GM19351 (cell line): ENCODE results near the gene GATD1.

Experiments used
- ATAC-seq: cut with Tn5 transposase; IDR thresholded peaks from one replicate; pipeline ENCODE4 v1.9.1; 2021; ENCODE audit warnings: mild to moderate bottlenecking, moderate library complexity; ENCODE audit not compliant: unreplicated experiment

GATD1 gene

DNA sequence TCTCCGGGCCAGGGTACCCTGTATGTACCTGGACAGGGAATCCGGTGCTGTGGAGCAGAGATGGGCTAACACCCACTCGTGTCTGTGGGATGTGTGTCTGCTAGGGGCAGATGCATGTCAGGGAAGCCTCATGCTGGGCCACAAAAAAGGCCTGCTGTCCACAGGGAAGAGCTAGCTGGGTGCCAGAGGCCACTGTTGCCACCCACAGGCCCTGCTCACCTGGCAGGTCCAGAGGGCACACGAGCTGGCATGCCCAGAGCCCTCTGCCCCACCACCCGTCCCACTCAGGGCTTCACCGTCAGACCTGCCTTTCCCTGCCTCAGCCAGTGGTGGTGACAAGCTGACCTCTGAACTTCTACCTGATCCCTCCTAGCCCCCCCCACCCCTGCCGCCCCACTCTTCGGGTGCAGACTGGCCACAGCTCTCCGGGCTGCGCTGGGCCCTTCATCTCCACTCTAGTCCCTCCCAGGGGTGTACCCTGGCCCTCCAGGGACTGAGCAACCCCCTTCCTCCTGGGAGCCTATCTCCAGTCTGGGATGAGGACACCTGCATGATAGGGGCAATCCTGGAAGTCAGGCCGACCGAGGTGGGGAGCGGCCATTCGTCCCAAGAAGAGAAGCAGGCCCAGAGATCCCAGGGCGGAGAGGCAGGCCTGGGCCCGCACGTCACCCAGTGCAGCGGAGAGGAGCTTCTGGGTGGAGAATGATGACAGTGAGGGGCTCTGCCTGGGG, 19.4 kb upstream of the GATD1 start:
- no peak for ATAC-seq

DNA sequence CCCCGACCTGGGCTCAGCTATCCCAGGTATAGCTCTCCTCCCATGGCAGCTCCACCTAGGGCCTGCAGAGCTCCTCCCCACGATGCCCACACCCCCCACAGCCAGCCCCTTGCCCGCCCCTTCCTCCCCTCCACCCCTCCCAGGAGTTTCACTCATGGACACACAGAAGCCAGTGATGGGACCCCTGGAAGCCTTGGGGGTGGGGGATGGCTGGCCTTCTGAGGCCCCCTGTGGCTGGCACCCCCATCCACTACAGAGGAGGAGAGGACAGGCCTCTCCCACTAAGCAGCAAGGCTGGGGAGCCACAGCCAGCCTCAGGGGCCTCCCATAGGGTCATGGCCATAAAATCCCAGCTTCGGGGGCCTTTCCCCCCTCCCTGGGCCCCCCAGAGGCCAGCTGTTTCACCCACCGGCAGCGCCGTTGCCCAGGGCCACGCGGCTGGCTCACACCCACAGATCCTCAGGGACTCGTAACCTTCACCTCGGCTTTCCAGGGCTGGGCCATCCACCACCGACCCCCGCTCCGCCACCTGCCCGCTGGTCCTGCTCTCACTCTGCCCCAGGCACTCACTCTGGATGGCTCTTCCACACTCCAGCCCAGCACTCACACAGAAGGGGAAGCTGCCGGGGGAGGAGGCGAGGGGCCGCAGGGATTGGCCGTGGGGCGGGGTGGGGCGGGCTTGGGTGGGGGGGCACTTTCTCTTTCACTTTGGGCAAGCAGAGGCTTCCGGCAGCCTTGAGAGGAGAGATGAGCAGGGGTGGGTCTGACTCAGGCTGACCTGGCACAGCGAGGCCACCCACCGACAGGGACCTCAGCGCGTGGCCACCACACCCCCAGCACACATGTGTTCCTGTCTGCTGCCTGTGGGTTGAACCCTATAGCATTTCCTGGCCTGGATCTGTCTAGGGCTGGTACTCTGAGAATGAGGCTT, 18.6 kb upstream of the GATD1 start:
- peak; percentile 39 for ATAC-seq

- ATAC-seq: no peak
Observed at GRCh38 chr11:794766-795633, 17.7 kb upstream of the GATD1 start.

DNA sequence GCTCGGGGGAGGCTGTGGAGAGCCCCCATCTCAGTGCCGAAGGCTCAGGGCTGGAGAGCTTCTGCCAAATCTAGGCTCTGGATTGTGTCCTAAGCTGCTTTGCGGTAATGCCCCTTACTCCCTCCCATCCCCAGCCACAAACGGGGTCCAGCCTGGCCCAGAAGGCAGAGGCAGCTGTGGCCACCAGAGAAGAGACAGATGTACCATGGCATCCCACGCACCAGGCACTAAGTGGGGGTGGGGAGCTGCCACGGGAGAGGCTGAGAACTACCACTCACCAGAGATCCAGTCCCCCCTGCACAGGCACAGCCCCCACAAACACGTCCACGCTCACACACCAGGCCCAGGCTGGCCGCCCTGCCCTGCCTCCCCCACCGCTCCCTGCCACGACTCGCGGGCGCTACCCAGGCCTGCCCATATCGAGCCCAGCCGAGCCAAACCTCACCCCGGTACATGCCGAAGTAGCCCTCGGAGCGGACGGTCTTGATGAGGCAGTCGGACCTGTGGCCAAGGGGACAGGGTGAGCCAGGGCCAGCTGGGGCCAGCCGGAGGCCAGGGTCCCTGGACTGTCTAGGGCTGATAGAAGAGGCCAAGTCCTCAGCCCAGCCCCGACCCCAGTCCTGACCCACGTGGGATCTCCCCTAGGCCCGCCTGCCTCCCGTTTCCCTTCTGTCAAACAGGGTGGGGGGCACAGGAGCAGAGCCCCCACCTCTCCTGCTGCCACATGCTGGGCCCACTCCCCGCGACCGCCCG, 16.9 kb upstream of the GATD1 start:
- ATAC-seq: no peak

DNA sequence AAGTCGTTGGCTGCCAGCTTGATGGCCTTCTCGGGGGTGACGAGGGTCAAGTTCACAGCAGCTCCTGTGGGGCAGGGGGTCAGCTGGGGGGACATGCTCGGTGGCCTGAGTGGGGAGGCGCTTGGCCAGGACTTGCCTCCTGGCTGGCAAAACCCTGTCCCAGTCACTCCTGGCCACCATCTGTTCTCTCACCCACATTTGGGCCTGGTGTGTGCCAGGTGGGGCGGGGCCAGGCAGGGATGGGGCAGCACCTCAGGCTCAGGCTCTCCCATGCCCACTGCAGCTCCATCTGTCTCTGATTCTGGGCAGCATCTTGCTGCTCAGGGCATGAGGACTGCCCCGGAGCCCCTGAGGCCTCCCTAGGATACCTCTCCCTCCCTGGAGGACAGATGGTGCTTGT, 16.3 kb upstream of the GATD1 start:
- no peak for ATAC-seq

DNA sequence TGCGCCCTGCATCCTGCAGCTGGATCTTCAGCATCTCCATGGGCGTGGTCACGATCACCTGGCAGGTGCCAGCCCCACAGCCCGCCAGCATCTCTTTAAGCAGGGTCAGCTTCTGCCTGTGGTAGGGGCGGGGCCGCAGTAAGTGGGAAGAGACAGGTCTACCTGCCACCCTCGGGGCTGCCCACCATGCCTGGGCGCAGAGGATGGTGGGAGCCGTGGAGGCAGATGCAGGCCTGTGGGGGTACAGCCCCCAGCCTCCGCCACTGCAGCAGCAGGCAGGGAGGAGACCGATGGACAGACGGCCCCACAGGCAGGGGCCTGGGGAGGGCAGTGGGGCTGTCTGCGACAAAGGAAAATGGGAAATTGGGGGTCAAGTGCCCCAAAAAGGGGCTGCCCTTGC, 15.6 kb upstream of the GATD1 start:
- ATAC-seq: no peak

DNA sequence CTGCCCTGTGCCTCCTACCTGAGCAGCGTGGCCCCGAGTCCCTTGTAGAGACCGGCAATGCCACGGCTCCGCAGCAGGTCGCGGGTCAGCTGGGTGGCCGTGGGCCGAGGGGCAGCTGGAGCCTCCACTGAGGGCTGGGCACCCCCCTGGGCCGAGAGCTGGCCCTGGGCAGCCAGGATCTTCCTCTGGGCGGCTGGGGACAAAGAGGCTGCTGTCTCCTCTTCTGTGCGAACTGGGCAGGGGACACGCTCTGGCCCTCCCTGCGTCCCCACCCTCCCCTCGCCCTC, 15.2 kb upstream of the GATD1 start:
- ATAC-seq: no peak

GRCh38 chr11:791658-792534, 14.6 kb upstream of the GATD1 start:
- no peak for ATAC-seq

GRCh38 chr11:790721-791564, 13.7 kb upstream of the GATD1 start:
- no peak for ATAC-seq

GRCh38 chr11:789943-790342, 12.7 kb upstream of the GATD1 start, which contains the start of gene CEND1:
Gene CEND1, minus strand, starts transcription at chr11:790090. Its CDS starts 1,514 bp downstream, at chr11:788576.
- no peak for ATAC-seq

DNA sequence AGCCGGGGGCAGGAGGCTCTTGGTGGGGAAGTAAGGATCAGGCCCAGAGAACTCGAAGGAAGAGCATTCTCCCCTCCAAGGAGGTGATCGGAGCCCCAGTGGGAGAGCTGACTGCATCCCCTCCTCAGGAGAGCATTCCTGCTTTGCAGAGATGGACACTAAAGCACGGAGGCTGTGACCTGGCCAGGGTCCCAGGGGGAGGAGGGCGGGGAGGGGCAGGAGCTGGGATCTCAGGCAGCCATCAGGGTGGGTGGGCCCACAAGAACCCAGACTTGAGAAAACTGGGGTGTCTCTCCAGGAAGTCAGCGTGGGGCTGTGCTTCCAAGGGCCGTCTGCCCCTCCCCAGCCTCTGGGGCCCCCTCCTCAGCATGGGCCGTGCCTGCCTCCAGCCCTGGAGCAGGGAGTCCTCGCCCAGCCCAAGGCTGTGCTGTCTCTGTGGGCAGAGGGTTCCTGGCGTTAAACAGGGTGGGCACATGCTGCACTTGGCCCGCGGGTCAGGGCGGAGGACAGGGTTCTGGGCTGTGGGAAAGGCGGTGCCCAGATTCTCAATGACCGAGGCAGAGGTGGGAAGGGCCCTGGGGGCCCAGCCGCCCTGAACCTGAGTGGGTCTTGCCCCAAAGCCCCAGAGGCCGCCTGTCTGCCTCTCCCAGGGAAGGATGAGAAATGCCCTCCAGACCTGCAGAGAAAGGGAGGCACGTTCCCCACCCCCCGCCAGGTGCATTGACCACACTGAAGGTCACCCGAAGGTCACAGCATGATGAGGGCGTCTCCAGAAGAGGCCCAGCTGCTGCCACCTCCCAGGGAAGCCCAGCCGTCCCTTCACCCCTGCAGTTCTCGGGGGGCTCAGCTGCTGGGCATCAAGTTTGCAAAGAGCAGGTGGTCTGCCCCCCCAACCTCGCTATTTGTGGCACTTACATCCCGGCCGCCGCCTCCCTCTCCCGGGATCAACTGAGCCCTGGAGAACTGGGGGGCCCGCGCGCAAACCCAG, 12.0 kb upstream of the GATD1 start:
- no peak for ATAC-seq

DNA sequence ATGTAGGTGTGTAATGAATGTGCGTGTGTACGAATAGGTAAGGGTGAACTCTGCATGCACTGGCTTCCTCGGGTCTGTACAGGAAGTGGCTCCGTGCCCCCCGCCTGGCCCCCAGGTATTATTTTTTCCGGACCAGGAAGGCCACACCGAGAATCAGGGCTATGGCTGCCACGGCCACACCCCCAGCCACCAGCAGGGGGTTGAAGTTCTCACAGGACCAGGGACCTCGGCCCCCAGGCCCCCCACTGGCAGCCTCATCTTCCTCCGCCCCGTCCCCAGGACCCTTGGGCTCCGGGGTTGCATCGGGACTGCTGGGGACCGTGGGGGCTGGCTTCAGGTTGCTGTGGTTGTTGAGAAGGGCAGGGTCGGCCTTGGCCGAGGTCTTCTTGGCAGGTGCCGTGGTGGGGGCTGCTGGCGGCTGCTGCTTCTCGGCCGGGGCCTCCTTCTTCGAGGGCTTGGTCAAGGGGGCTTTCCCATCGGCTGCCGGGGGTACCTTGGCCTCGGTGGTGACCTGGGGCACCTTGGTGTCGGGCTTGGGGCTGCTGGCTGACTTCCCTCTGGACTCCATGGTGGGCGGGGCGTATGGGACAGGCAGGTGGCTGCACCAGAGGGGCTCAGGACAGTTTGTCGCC, 10.8 kb upstream of the GATD1 start:
- ATAC-seq: no peak

GRCh38 chr11:787084-787675, 9.9 kb upstream of the GATD1 start:
- no peak for ATAC-seq

DNA sequence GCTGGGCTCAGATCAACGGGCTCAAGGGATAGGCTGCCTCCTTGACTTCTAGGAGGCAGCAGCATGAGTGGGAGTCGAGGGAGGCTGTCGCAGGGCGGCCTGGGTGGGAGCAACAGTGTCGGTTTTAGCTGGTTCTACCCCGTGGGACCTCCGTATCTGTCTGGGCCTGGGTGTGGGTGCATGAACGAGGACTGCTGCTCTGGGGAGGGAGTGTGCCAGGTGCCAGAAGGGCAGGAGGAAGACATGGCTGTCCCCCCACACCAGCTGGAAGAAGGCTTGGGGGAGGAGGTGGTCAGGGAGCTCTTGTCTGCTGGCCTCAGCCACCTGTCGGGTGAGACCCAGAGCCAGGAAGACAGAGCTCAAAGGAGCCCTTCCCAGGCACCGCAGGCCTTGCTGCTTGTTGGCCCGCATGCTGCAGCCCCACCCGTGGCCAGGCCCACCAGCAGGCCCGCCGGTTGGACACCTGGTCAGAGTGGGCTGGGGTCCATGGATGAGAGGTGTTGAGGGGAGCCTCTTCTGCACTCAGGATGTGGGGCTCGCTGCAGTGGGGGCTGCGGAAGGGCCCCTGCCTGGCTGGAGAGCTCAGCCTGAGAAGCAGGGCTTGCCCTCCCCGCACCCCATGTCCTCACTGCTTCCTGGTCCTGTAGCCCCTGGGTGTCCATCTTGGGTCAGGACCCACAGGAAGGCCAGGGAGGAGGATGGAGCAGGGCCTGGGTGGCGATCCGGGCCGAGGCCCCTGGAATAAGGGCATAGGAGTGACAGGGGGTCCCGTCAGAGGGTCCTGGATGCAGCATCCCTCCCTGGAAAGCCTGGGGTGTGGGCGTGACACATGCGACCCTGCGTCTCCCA, 9.2 kb upstream of the GATD1 start:
- ATAC-seq: no peak

DNA sequence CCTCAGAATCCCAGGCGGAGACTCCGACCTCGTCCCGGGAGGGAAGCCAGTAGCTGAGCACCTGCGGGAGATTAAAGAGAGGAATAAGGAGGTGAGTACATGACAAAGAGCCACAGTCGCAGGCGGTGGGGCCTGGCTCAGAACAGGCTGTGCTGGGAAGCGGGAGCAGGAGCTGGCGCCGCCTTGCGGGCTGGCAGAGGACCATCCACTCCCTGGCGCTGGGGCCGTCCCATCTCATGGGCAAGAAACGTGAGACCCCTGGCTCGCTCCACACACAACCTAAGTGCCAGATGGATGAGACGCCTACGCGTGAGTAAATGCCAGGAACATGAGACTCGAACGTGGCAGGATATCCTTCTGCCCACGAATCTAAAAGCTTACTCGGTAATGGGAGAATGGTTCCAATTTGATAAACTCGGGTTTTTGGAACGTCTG, 6.3 kb upstream of the GATD1 start:
- no peak for ATAC-seq
